Endothelial cell (in vitro differentiated cells): ENCODE results near the gene AVPI1. TPM values are rescaled to one million over a fixed set of nuclear protein-coding genes. Genes with fewer than 3 reads are reported as not detected.
"Not testable (repeated sequence)": the region's sequence is repeated elsewhere in the genome, so short reads cannot be mapped to it uniquely, and the experiment has no call there.

Experiments used
- DNase-seq: peaks from one replicate; pipeline ENCODE4 v3.0.0; 2021; ENCODE audit warnings: low spot score
- H3K27ac Mint-ChIP-seq: one replicate; pipeline ENCODE4 v1.8.0; 2021; ENCODE audit warnings: mixed read lengths, inconsistent platforms; ENCODE audit not compliant: unreplicated experiment
- H3K27me3 Mint-ChIP-seq: one replicate; pipeline ENCODE4 v1.8.0; 2021; ENCODE audit warnings: mild to moderate bottlenecking, moderate library complexity, mixed read lengths, inconsistent platforms; ENCODE audit not compliant: unreplicated experiment
- H3K36me3 Mint-ChIP-seq: one replicate; pipeline ENCODE4 v1.8.0; 2021; ENCODE audit warnings: mild to moderate bottlenecking, low read depth, mixed read lengths, inconsistent platforms; ENCODE audit not compliant: unreplicated experiment
- H3K4me1 Mint-ChIP-seq: one replicate; pipeline ENCODE4 v1.8.0; 2021; ENCODE audit warnings: mild to moderate bottlenecking, mixed read lengths, inconsistent platforms; ENCODE audit not compliant: unreplicated experiment
- H3K4me3 Mint-ChIP-seq: one replicate; pipeline ENCODE4 v1.8.0; 2021; ENCODE audit warnings: mild to moderate bottlenecking, mixed read lengths, inconsistent platforms; ENCODE audit not compliant: unreplicated experiment
- H3K9me3 Mint-ChIP-seq: one replicate; pipeline ENCODE4 v1.8.0; 2021; ENCODE audit warnings: mixed read lengths, inconsistent platforms; ENCODE audit not compliant: unreplicated experiment
- CTCF ChIP-seq: fragments of 200-600 bp; sonication (generic); IDR thresholded peaks from one replicate; pipeline ENCODE4 v1.5.0; 2021; ENCODE audit warnings: antibody characterized with exemption; ENCODE audit not compliant: unreplicated experiment
- total RNA-seq: library from RNA; stranded (reverse); fragmentation: NEBNext Ultra II Directional; extraction: Animal tissue kit (Norgen Biotek cat#: 25700); gene quantifications from one replicate; pipeline ENCODE4 v1.2.1, GENCODE V29; 2021; ENCODE audit not compliant: unreplicated experiment

Gene AVPI1
- total RNA-seq, 1 donor from 2014 or later = 0.67 TPM

DNA sequence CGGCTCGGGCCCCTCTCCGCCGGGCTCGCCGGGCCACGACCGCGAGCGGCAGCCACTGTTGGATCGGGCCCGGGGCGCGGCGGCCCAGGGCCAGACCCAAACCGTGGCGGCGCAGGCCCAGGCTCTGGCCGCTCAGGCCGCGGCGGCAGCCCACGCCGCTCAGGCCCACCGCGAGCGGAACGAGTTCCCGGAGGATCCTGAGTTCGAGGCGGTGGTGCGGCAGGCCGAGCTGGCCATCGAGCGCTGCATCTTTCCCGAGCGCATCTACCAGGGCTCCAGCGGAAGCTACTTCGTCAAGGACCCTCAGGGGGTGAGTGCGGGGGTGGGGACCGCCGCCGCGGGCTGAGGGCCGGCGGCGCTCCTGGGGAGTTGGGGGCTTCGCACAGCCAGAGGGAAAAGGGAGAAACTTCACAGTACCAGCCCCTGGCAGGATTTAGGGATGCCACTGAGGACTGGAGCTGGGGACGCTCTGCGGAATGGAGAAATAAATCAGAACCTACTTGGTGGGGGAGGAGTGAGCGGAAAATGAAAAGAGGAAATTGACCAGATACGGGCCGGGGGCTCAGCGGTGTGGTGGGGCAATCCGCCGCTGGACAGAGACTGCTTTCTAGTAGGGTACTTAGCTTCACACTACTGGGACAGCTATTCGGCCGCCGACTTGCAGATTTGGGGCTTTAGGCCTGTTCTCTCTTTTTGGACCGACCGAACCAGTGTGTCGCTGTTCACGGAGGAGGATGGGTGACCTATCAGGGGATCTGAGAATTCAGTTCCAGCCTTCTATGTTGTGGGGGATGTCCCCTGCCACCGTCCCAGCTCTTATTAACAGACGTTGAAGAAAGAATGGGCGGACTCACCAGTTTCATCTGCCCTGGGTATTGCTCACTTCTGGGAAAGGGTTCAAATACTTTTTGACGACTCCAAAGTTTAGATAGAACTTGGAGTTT, 45.9 kb downstream of the AVPI1 start:
- peaks cover 3% of the 10 kb centered on the region for H3K27me3 Mint-ChIP-seq
- H3K9me3 Mint-ChIP-seq = no peaks in the 10 kb centered on the region
- no peak for TF ChIP-seq CTCF
- peaks cover 21% of the 10 kb centered on the region for H3K4me1 Mint-ChIP-seq
- peaks cover 16% of the 10 kb centered on the region for H3K36me3 Mint-ChIP-seq
- H3K27ac Mint-ChIP-seq = peak overlapping the region; percentile 97
- DNase-seq = peak; percentile 50
- H3K4me3 Mint-ChIP-seq = peak overlapping the region; percentile 99

GRCh38 chr10:97640174-97640867, 46.7 kb downstream of the AVPI1 start, which contains the start of gene PI4K2A:
Gene PI4K2A, plus strand, starts transcription at chr10:97640671. Its CDS starts 72 bp downstream, at chr10:97640743.
- H3K4me3 Mint-ChIP-seq = peak within 1 kb of the TSS; percentile 99
- peaks cover 21% of the 10 kb centered on the region for H3K4me1 Mint-ChIP-seq
- peaks cover 16% of the 10 kb centered on the region for H3K36me3 Mint-ChIP-seq
- peak; percentile 98 for DNase-seq
- H3K27me3 Mint-ChIP-seq = peaks cover 3% of the 10 kb centered on the region
- peak within 1 kb of the TSS; percentile 97 for H3K27ac Mint-ChIP-seq
- no peak for TF ChIP-seq CTCF
- H3K9me3 Mint-ChIP-seq = no peaks in the 10 kb centered on the region

GRCh38 chr10:97639090-97639489, 48.0 kb downstream of the AVPI1 start:
- H3K4me1 Mint-ChIP-seq = peaks cover 21% of the 10 kb centered on the region
- not testable (repeated sequence) for H3K9me3 Mint-ChIP-seq, H3K36me3 Mint-ChIP-seq

GRCh38 chr10:97635577-97635976, 51.5 kb downstream of the AVPI1 start:
- peaks cover 18% of the 10 kb centered on the region for H3K4me1 Mint-ChIP-seq
- no peak overlapping the region for H3K27ac Mint-ChIP-seq
- DNase-seq = no peak
- H3K36me3 Mint-ChIP-seq = peaks cover 3% of the 10 kb centered on the region
- no peak overlapping the region for H3K4me3 Mint-ChIP-seq
- no peaks in the 10 kb centered on the region for H3K9me3 Mint-ChIP-seq
- no peak for TF ChIP-seq CTCF
- peaks cover 2% of the 10 kb centered on the region for H3K27me3 Mint-ChIP-seq

More at GRCh38 chr10:97639090-97639489, 48.0 kb downstream of the AVPI1 start:
- H3K27ac Mint-ChIP-seq, H3K4me3 Mint-ChIP-seq, H3K27me3 Mint-ChIP-seq, DNase-seq: not testable (repeated sequence)

DNA sequence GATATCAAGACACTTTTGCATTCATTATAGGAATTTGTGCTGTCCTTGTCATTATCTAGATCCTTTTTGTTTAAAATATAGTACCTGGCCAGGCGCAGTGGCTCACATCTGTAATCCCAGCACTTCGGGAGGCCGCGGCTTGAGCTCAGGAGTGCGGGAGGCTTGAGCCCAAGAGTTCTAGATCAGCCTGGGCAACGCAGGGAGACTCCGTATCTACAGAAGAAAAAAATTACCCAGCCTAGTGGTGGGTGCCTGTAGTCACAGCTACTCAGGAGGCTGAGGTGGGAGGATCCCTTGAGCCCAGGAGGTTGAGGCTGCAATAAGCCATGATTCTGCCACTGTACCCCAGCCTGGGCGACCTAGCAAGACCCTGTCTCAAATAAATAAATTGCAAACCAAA, 53.1 kb downstream of the AVPI1 start:
- Mint-ChIP-seq H3K9me3 (no peaks in the 10 kb centered on the region), H3K4me3 (peak overlapping the region; percentile 99), H3K27ac (no peak overlapping the region), H3K27me3 (peaks cover 2% of the 10 kb centered on the region), H3K36me3 (no peaks in the 10 kb centered on the region), H3K4me1 (peaks cover 14% of the 10 kb centered on the region)
- peak; percentile 57 for TF ChIP-seq CTCF
- DNase-seq = no peak
